K562 (cell line): ENCODE measurements around the gene TYW5. TPM values are rescaled to one million over a fixed set of nuclear protein-coding genes. Genes with fewer than 3 reads are reported as not detected.

Experiments used
- BDP1 ChIP-seq: IDR thresholded peaks from 3 replicates; pipeline ENCODE4 v1.6.1; 2011; ENCODE audit not compliant: insufficient read length, insufficient read depth
- CBX5 ChIP-seq: IDR thresholded peaks from 2 replicates; pipeline ENCODE4 v1.6.1; 2014; ENCODE audit warnings: low read depth, borderline replicate concordance
- ELF1 ChIP-seq: fragments of 200-800 bp; sonication (Bioruptor generic); IDR thresholded peaks from 2 replicates; pipeline ENCODE4 v1.6.1; 2016; ENCODE audit warnings: missing genetic modification characterization, missing compliant biosample characterization
- FOXK1 ChIP-seq: sonication (generic); formaldehyde crosslinking; IDR thresholded peaks from 2 replicates; pipeline ENCODE4 v1.8.0; 2022; ENCODE audit warnings: missing genetic modification reagents, mild to moderate bottlenecking, borderline replicate concordance
- GATA2 ChIP-seq: sonication (generic); formaldehyde crosslinking; IDR thresholded peaks from 2 replicates; pipeline ENCODE4 v1.4.0; 2020; ENCODE audit warnings: mild to moderate bottlenecking, missing genetic modification reagents
- ILK ChIP-seq: fragments of 450-650 bp; IDR thresholded peaks from 2 replicates; pipeline ENCODE4 v1.6.1; 2016; ENCODE audit warnings: missing genetic modification characterization, low read depth, mild to moderate bottlenecking, missing compliant biosample characterization, moderate library complexity, borderline replicate concordance
- LARP7 ChIP-seq: fragments of 450-650 bp; IDR thresholded peaks from 2 replicates; pipeline ENCODE4 v1.6.1; 2016
- MCM3 ChIP-seq: fragments of 450-650 bp; IDR thresholded peaks from 2 replicates; pipeline ENCODE4 v1.6.1; 2016
- NONO ChIP-seq, 2 experiments: fragments of 200-400 bp in 1 of 2; fragments of 450-650 bp in 1 of 2; formaldehyde crosslinking in 1 of 2; IDR thresholded peaks; 2 replicates each; pipeline ENCODE4 v1.6.1; 2017; ENCODE audit warnings: low read depth in 2 of 2, mild to moderate bottlenecking in 2 of 2, moderate library complexity in 2 of 2, low read length in 1 of 2
- PCBP1 ChIP-seq: fragments of 200-400 bp; formaldehyde crosslinking; IDR thresholded peaks from 2 replicates; pipeline ENCODE4 v1.6.1; 2018; ENCODE audit warnings: mild to moderate bottlenecking, low read depth, low read length; ENCODE audit not compliant: poor library complexity, severe bottlenecking
- ZNF12 ChIP-seq: sonication (generic); formaldehyde crosslinking; IDR thresholded peaks from 2 replicates; pipeline ENCODE4 v1.4.0; 2020; ENCODE audit warnings: mild to moderate bottlenecking, missing genetic modification reagents
- ZNF282 ChIP-seq: sonication (generic); formaldehyde crosslinking; IDR thresholded peaks from 2 replicates; pipeline ENCODE4 v1.8.1; 2023; ENCODE audit warnings: missing genetic modification reagents
- ZNF384 ChIP-seq: IDR thresholded peaks from 2 replicates; pipeline ENCODE4 v1.6.1; 2012; ENCODE audit warnings: low read depth, low read length, improper control_type of control experiment
- polyA plus RNA-seq, 8 experiments: library from polyadenylated mRNA; depleted of rRNA in 4 of 8; stranded (reverse) in 5 of 8; unstranded in 3 of 8; fragments of >200 nt; fragmentation: Nextera tagmentation in 2 of 8; fragmentation: Illumina TruSeq in 1 of 8; extraction: Ambion mirVana in 2 of 8; extraction: Trizol in 1 of 8; gene quantifications; 2 replicates each; pipeline versions ENCODE4 v1.2.1 to v1.2.3, GENCODE V29; 2011 to 2014; ENCODE audit warnings: inconsistent platforms in 1 of 8, missing spikeins in 1 of 8
- total RNA-seq, 7 experiments: library from RNA; depleted of rRNA in 6 of 7; stranded (reverse); fragments of >200 nt in 6 of 7; fragmentation: Illumina TruSeq in 2 of 7; extraction: Trizol in 2 of 7; gene quantifications; 2 replicates each; pipeline versions ENCODE4 v1.2.1 to v1.2.3, GENCODE V29; 2011 to 2021; ENCODE audit warnings: low replicate concordance in 1 of 7
- TF ChIP-seq, protein P1 (sequence below), 2 experiments: fragments of 450-650 bp; IDR thresholded peaks; 2 replicates each; pipeline ENCODE4 v1.6.1; 2016
- TF ChIP-seq, protein P2 (sequence below): sonication (generic); formaldehyde crosslinking; IDR thresholded peaks from 2 replicates; pipeline ENCODE4 v1.8.1; 2023; ENCODE audit warnings: mild to moderate bottlenecking, missing genetic modification reagents
- TF ChIP-seq, protein P3 (sequence below): fragments of 250-450 bp; sonication (Bioruptor Pico); IDR thresholded peaks from 2 replicates; pipeline ENCODE4 v1.5.0; 2020; ENCODE audit warnings: mild to moderate bottlenecking, borderline replicate concordance
- TF ChIP-seq, protein P4 (sequence below), 3 experiments: fragments of 200-800 bp in 1 of 3; fragments of 250-450 bp in 1 of 3; fragments of 450-650 bp in 1 of 3; sonication (Bioruptor Pico) in 1 of 3; sonication (Bioruptor generic) in 1 of 3; formaldehyde crosslinking in 1 of 3; IDR thresholded peaks; 2 replicates each; pipeline versions ENCODE4 v1.6.1 to v1.8.0; 2016 to 2022; ENCODE audit warnings: mild to moderate bottlenecking in 2 of 3, missing genetic modification characterization in 2 of 3, missing compliant biosample characterization in 1 of 3, moderate library complexity in 1 of 3
- TF ChIP-seq, protein P5 (sequence below): IDR thresholded peaks from 2 replicates; pipeline ENCODE4 v1.6.1; 2014; ENCODE audit warnings: antibody characterized with exemption

TYW5 gene
- total and polyA plus RNA-seq, 9 of the 15 experiments (the other 6 are each of a cell fraction or from before 2014, with no cell fraction given) = 3.6 to 7.7 (median 4.6) TPM

DNA sequence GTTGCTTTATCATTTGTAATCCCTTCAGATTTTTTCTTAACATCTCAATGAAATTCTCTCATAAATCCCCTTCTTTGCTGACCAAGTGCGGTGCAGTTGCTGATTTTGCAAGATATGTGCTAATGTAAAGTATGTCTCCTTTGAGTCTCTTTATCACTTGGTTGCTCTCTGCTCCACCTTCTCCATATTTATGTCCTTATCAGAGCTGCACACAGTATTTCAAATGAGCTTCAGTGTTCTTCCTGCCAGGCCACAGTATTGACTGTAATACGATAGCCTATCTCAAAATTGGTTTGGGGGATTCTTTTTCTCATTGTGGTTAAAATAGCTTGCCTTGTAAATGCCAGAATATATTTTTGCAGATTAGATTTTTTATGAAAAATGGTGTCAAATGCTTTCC lies 32.3 kb upstream of the TYW5 start (continued):
- TF ChIP-seq MCM3 (no peak), GATA2 (CRISPR knock-in tag) (no peak), ZNF12 (CRISPR knock-in tag) (no peak), ZNF384 (no peak), LARP7 (no peak), BDP1 (no peak), FOXK1 (no peak), ELF1 (tag) (no peak), NONO (IDR thresholded peaks at IDR 0.05; ENCODE audit: low read depth in 2 of 2, low read length in 1 of 2) (no peak), CBX5 (no peak), PCBP1 (no peak), ZNF282 (CRISPR knock-in tag) (no peak), ILK (tag) (no peak)
- TF ChIP-seq, protein P1, sequence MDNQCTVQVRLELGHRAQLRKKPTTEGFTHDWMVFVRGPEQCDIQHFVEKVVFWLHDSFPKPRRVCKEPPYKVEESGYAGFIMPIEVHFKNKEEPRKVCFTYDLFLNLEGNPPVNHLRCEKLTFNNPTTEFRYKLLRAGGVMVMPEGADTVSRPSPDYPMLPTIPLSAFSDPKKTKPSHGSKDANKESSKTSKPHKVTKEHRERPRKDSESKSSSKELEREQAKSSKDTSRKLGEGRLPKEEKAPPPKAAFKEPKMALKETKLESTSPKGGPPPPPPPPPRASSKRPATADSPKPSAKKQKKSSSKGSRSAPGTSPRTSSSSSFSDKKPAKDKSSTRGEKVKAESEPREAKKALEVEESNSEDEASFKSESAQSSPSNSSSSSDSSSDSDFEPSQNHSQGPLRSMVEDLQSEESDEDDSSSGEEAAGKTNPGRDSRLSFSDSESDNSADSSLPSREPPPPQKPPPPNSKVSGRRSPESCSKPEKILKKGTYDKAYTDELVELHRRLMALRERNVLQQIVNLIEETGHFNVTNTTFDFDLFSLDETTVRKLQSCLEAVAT (IDR thresholded peaks at IDR 0.05) = no peak
- TF ChIP-seq, protein P2, sequence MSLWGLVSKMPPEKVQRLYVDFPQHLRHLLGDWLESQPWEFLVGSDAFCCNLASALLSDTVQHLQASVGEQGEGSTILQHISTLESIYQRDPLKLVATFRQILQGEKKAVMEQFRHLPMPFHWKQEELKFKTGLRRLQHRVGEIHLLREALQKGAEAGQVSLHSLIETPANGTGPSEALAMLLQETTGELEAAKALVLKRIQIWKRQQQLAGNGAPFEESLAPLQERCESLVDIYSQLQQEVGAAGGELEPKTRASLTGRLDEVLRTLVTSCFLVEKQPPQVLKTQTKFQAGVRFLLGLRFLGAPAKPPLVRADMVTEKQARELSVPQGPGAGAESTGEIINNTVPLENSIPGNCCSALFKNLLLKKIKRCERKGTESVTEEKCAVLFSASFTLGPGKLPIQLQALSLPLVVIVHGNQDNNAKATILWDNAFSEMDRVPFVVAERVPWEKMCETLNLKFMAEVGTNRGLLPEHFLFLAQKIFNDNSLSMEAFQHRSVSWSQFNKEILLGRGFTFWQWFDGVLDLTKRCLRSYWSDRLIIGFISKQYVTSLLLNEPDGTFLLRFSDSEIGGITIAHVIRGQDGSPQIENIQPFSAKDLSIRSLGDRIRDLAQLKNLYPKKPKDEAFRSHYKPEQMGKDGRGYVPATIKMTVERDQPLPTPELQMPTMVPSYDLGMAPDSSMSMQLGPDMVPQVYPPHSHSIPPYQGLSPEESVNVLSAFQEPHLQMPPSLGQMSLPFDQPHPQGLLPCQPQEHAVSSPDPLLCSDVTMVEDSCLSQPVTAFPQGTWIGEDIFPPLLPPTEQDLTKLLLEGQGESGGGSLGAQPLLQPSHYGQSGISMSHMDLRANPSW (CRISPR knock-in tag) = no peak
- TF ChIP-seq, protein P3, sequence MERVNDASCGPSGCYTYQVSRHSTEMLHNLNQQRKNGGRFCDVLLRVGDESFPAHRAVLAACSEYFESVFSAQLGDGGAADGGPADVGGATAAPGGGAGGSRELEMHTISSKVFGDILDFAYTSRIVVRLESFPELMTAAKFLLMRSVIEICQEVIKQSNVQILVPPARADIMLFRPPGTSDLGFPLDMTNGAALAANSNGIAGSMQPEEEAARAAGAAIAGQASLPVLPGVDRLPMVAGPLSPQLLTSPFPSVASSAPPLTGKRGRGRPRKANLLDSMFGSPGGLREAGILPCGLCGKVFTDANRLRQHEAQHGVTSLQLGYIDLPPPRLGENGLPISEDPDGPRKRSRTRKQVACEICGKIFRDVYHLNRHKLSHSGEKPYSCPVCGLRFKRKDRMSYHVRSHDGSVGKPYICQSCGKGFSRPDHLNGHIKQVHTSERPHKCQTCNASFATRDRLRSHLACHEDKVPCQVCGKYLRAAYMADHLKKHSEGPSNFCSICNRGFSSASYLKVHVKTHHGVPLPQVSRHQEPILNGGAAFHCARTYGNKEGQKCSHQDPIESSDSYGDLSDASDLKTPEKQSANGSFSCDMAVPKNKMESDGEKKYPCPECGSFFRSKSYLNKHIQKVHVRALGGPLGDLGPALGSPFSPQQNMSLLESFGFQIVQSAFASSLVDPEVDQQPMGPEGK (CRISPR knock-in tag) = no peak
- TF ChIP-seq, protein P4, sequence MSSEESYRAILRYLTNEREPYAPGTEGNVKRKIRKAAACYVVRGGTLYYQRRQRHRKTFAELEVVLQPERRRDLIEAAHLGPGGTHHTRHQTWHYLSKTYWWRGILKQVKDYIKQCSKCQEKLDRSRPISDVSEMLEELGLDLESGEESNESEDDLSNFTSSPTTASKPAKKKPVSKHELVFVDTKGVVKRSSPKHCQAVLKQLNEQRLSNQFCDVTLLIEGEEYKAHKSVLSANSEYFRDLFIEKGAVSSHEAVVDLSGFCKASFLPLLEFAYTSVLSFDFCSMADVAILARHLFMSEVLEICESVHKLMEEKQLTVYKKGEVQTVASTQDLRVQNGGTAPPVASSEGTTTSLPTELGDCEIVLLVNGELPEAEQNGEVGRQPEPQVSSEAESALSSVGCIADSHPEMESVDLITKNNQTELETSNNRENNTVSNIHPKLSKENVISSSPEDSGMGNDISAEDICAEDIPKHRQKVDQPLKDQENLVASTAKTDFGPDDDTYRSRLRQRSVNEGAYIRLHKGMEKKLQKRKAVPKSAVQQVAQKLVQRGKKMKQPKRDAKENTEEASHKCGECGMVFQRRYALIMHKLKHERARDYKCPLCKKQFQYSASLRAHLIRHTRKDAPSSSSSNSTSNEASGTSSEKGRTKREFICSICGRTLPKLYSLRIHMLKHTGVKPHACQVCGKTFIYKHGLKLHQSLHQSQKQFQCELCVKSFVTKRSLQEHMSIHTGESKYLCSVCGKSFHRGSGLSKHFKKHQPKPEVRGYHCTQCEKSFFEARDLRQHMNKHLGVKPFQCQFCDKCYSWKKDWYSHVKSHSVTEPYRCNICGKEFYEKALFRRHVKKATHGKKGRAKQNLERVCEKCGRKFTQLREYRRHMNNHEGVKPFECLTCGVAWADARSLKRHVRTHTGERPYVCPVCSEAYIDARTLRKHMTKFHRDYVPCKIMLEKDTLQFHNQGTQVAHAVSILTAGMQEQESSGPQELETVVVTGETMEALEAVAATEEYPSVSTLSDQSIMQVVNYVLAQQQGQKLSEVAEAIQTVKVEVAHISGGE (CRISPR knock-in tag; IDR thresholded peaks at IDR 0.05) = no peak
- TF ChIP-seq, protein P5, sequence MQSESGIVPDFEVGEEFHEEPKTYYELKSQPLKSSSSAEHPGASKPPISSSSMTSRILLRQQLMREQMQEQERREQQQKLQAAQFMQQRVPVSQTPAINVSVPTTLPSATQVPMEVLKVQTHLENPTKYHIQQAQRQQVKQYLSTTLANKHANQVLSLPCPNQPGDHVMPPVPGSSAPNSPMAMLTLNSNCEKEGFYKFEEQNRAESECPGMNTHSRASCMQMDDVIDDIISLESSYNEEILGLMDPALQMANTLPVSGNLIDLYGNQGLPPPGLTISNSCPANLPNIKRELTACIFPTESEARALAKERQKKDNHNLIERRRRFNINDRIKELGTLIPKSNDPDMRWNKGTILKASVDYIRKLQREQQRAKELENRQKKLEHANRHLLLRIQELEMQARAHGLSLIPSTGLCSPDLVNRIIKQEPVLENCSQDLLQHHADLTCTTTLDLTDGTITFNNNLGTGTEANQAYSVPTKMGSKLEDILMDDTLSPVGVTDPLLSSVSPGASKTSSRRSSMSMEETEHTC = no peak
